ENCODE data around the gene SNX12.

The SNX12 gene

DNA sequence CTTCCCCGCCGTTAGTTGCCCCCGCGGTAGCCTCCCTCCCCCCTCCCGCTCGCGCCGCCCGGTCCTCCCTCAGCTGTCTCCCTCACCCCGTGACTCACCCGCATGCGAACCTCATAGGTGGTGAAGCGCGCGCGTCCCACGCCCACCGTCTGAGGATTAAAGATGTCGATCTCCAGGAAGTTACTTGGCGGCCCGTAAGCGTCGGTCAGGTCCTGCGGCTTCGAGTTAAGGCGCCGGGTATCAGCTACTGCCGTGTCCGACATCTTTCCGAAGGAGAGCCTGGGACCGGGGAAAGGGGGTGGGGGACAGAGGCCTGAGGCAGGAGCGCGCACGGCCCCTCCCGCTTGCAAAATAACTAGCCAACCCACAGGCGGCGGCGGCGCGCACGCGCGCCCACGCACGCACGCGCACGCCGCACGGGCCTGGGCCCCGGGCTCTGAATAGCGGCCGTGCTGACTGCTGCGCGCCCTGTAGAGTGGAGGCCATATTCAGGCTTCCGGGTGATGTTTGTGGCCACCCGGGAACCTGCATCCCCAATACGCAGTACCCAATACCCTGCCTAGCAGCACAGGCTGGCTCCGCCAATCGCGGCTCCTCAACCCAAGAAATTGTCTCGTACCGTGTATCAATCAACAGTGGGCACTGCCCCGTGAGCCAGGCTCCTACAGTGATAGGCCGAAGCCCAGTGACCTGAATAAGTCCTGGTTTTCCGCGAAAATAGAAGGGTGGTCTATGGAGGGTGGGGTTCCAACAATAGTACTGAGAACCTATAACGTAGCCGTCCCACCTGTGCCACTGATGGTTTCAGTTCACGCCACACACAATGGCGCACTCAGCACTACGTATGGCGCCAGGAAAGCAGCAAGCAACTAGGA lies at the start of gene SNX12:
SNX12 (minus strand) TSS at position 291 of the 875 bp plus-strand sequence; CDS start at position 263, 28 bp downstream.
- peak; percentile 90 for DNase-seq

DNA sequence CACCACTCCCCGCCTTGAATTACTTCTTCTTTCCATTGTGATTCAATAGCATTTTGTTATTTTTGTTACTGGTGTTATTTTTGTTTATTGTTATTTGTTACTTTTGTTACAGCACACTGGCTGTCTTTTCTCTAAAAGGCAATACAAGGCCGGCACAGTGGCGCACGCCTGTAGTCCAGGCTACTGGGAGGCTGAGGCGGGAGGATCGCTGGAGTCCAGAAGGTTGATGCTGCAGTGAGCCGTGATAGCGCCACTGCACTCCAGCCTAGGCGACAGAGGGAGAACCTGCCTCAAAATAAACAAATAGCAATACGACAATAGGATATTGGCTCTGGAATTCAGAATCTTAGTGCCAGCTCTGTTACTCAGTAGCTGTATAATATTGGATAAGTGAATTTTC lies 49.2 kb upstream of the SNX12 start:
- DNase-seq: no peak

DNA sequence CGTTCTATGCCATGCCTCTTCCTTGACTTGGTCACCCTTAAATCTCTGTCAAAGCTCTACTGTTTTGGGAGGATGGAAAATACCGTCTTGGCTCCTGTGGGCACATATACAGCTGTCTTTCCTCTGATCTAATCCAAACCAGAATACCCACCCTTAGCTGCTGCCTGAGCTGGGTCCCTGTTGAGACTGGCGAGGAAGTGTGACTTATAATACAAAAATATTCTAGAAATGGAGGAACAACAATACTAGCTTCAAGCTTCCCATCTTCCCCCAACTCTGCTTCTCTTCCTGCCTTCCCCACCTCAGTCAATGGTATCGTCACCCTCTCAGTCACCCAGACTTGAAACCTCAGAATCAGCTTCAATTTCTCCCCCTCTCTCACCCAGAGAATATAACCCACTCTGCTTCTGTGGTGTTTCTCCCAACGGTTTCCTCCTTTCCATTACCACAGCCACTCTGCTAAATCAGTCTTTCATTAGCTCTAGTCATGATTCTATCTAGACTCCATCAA lies 43.8 kb upstream of the SNX12 start:
- DNase-seq: no peak

DNA sequence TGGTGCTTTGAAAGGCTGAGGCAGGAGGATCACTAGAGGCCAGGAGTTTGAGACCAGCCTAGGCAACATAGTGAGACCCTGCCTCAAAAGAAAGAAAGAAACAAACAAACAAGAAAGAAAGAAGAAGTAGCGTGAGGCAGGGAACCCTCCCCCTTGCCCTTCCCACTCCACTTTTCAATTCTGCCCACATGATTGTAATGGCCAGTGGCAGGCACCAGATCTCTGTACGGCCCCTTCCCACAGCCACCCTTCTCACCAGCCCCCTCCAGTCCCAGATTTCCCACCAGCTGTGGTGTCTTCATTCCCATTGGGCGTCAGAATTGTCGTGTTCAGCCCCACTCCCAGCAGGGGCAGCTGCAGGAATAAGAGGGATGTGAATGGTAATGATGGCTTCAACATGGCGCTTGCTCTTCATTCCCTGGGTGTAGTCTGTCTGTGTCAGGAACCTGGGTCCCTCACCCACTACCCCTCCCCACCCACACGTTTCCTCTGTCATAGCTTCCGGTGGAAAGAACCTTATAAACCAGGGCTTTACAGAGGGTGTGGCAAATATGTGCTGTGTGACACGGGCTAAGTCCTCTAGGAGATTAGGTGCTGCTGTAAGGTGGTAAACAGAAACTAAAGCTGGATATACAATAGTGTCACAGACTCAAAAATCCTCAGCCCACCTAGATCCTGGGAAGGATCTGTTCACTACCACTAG lies 43.2 kb upstream of the SNX12 start, which contains the start of gene IL2RG:
IL2RG (minus strand) TSS at position 437 of the 703 bp plus-strand sequence; CDS start at position 399, 38 bp downstream.
- DNase-seq: peak; percentile 78

DNA sequence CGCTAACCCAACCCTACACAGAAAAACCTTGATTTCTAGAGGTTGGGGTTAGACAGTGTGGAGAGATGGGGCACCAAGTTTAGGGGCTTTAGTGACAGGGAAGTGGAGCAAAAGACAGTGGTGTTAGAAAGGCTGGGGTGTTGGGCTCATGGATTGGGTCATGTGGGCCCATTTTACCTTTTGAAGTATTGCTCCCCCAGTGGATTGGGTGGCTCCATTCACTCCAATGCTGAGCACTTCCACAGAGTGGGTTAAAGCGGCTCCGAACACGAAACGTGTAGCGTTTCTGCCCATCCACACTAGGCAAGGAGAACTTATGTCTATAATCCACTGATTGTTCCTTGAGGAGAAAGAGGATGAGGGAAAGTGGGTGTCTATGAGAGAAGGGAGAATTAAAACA lies 40.9 kb upstream of the SNX12 start:
- no peak for DNase-seq

DNA sequence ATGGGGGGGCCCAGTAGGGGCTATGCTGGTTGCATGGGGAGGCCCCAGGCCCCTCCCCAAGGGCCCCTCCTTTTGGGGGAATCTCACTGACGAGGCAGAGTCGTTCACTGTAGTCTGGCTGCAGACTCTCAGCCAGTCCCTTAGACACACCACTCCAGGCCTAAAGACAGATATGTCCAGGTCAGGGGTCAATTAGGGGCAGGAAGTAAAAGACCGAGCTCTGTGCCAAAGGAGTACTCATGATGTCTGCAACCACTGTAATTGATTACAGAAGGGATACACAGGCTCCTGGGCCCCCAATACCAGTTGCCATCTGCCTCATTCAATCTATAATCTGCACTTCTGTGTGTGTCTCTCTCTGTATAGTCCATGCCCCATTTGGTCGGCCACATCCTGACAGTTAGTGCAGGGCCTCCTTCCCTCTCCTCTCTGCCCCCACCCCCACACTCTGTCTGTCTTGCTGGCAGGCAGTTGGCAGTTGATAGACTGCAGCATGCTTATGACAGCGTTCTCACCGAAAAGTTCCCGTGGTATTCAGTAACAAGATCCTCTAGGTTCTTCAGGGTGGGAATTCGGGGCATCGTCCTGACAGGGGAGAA lies 39.7 kb upstream of the SNX12 start:
- peak; percentile 45 for DNase-seq

GRCh38 chrX:71107245-71107644 lies 39.1 kb upstream of the SNX12 start:
- DNase-seq: no peak

- DNase-seq: peak; percentile 26
Measured at GRCh38 chrX:71106427-71106826, 38.3 kb upstream of the SNX12 start, which contains the start of gene CXorf65. Gene CXorf65 (minus strand): TSS chrX:71106740. CDS start chrX:71106556, 184 bp downstream.

DNA sequence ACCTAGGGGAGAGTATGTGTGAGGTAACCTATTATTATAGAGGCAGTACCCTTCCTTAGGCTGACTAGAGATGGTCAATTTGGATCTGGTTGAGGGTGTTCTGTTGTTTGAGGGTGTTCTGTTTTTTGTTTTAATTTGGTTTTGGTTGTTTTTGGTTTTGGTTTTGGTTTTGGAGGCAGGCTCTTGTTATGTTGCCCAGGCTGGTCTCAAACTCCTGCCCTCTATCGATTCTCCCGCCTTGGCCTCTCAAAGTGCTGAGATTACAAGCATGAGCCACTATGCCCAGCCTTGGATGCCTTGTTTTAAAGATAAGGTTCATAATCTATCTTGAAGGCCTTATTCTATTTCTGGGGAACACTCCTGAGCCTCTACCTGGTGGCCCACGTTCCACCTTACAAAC lies 37.5 kb upstream of the SNX12 start:
- DNase-seq: no peak

GRCh38 chrX:71103110-71103983 lies 35.2 kb upstream of the SNX12 start:
- peak; percentile 61 for DNase-seq

DNA sequence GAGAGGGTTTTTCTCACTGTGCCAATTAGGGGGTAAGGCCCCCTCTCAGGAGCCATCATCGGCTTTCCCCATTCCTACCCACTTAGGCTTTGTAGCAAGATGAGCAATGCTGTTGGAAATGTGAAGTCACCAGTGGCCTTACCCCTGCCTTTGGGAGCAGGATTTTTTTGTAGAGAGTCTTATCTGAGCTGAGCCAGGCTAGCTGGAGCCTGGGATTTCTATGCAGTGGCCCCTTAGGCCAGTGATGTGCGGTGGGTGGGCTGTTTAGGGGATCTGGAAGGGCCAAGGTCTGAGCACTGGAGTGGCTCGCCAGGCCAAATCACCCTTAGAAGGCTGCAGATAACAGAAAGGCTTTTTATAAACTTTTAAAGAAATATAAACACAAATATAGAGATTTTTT lies 34.2 kb upstream of the SNX12 start:
- no peak for DNase-seq

DNA sequence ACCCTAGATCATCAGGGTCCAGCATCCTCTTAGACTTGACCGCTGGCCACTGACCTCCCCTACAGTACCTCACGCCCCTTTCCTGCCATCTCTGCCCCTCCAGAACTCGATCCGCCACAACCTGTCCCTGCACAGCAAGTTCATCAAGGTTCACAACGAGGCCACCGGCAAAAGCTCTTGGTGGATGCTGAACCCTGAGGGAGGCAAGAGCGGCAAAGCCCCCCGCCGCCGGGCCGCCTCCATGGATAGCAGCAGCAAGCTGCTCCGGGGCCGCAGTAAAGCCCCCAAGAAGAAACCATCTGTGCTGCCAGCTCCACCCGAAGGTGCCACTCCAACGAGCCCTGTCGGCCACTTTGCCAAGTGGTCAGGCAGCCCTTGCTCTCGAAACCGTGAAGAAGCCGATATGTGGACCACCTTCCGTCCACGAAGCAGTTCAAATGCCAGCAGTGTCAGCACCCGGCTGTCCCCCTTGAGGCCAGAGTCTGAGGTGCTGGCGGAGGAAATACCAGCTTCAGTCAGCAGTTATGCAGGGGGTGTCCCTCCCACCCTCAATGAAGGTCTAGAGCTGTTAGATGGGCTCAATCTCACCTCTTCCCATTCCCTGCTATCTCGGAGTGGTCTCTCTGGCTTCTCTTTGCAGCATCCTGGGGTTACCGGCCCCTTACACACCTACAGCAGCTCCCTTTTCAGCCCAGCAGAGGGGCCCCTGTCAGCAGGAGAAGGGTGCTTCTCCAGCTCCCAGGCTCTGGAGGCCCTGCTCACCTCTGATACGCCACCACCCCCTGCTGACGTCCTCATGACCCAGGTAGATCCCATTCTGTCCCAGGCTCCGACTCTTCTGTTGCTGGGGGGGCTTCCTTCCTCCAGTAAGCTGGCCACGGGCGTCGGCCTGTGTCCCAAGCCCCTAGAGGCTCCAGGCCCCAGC lies 32.7 kb upstream of the SNX12 start:
- no peak for DNase-seq

DNA sequence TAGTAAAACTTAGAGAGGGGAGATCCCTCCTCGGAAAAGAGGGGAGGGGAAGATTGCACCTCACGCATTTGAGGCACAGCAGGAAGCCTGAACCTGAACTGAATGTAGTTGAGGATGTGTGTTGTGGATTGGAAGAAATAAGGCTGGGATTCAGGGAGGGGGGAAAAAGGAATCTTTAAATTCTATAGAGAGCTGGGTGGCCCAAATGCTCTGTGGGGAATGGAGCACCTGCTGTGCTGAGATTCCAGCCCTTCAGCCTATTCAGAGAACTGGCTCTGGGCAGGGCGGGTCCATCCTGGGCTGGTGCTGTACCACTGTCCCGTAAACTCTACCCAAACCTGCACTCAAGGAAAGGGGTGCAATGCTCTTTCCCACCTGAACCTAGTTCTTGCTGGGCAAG lies 31.6 kb upstream of the SNX12 start:
- no peak for DNase-seq

- DNase-seq: no peak
Measured at GRCh38 chrX:71098951-71099506, 30.9 kb upstream of the SNX12 start.

DNA sequence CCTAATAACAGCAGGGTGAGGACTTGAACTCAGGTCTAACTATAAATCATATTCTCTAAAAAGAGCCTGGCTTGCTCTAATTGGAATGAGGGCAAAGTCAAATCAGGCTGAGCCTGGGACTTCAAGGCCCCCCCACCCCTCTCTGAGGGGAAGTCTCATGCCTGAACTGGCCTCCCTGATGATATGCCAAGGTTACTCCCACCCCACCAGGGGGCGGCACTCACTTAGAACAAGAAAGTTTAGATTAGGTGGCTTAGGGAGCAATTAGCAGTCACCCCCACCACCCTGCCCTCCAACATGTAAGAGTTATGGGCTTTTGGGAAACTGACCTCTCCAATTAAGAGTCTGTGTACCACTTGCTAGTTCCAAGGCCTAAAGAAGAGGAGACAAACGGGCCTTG lies 30.2 kb upstream of the SNX12 start:
- DNase-seq: peak; percentile 77

DNA sequence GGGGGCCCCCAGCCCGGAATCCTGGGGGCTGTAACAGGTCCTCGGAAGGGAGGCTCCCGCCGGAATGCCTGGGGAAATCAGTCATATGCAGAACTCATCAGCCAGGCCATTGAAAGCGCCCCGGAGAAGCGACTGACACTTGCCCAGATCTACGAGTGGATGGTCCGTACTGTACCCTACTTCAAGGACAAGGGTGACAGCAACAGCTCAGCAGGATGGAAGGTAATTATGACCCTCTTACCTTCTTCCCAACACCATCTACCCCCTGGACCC lies 28.6 kb upstream of the SNX12 start:
- DNase-seq: no peak

DNA sequence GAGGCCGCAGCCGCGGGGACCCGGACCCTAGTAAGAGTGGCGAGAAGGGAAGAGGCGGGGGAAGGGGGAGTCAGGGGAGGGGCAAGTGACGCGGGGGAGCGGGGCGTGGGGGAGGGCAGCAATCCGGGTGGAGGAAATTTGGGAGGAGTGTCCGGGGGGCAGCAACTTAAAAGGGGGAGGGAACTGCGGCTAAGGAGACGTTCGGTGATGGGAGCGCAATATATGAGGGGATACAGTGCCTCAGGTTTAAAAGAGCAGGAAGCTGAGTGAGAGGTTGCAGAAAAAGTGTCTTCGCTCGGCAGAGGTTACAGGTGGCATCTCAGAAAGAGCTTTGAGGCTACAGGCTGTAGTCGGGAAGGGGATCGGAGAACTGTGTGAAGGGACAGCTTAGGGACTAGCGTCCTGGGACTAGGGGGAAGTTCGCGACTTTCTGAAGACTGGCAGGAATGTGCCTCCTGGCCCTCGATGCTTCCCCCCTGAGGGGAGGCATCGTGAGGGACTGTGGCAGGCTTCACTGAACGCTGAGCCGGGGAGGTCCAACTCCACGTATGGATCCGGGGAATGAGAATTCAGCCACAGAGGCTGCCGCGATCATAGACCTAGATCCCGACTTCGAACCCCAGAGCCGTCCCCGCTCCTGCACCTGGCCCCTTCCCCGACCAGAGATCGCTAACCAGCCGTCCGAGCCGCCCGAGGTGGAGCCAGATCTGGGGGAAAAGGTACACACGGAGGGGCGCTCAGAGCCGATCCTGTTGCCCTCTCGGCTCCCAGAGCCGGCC lies 28.0 kb upstream of the SNX12 start:
- no peak for DNase-seq

DNA sequence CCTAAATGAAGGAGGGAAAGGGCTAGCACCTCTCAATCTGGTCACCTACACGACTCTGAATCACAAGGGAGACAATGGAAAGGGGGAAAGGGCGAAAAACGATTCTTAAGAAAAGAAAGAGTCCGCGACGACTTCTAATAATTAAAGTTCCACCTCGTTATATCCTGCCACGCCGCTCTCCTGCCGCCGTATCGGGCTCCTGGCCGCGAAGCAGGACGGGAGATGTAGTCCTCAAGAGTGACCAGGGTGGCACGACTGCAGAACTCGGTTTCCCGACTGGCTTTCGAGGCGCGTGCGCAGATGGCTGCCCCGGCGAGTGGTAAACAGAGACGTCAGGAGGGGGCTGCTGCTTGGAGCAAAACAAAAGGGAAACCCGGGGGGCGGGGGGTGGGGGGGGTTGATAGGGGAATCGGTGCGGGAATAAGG lies 27.4 kb upstream of the SNX12 start, which contains the start of gene FOXO4:
FOXO4 (plus strand) TSS at position 297 of the 426 bp plus-strand sequence. CDS start 678 bp downstream, outside the sequence.
- peak; percentile 90 for DNase-seq

DNA sequence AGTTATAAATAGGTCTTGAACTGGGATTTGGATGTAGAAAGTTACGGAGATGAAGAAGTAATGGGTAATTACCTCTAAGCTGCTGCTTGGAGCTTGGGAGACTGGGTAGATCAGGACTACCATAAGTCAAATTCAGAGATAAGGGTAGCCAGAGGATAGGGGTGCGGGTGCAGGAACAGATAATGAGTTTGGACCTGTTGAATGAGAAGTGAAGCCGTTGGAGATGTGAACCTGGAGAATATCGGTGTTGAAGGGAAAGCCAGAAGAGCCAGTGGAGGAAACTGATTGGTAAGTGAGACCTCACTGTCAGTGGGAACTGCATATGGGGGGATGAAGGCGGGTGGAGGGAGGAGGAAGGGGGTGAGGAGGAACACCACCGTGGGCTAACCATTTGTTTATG lies 26.9 kb upstream of the SNX12 start:
- DNase-seq: no peak

DNA sequence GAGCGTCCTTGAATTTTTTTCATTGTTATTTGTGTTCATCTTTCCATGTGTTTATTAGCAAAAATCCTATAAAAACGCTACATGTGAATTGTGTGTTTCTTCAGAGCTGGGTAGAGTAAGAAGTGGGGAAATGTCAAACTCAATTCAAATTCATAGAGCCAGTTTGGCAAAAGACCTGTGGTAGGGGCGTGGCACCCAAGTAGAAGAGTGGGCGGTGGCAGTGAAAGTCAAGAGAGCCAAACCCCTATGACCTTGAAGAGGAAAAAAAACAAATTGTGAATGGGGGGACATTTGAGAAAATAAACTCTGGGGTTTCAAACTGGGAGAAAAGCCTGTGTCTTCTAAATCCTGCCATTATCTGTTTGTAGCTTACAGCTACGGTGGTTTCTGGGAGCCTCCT lies 23.1 kb upstream of the SNX12 start:
- DNase-seq: no peak

All from activated CD4-positive, alpha-beta T cell treated with anti-CD3 and anti-CD28 coated beads for 48 hours (primary cell).